ACHN (cell line): Measurements from ENCODE around the gene MAP6D1.
A peak's percentile ranks its signal among the peaks of the same experiment; 100 is the strongest.
"Not testable (repeated sequence)": the region's sequence is repeated elsewhere in the genome, so short reads cannot be mapped to it uniquely, and the experiment has no call there.

Experiments
- DNase-seq: peaks from one replicate; pipeline ENCODE4 v3.0.0-alpha.2; 2015
- in situ Hi-C: cut with HindIII; loops from 2 replicates; pipeline ENCODE4 v1.10.0; 2017; ENCODE audit warnings: low sequenced_read_pairs, low pct_ligation_motif_present, low pct_unique_long_range_greater_than_20kb

MAP6D1 gene

DNA sequence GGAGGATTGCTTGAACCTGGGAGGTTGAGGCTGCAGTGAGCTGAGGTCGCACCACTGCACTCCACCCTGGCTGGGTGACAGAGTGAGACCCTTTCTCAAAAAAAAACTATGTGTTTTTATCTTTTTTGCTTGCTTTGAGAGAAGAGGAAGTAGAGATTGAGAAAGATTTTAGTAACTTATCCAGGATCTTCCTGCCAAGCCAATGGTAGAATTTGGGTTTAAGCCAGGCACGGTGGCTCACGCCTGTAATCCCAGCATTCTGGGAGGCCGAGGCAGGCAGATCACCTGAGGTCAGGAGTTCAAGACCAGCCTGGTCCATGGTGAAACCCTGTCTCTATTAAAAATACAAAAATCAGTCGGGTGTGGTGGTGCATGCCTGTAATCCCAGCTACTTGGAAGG, 48.9 kb downstream of the MAP6D1 start:
- in situ Hi-C loops, DNase-seq: not testable (repeated sequence)

DNA sequence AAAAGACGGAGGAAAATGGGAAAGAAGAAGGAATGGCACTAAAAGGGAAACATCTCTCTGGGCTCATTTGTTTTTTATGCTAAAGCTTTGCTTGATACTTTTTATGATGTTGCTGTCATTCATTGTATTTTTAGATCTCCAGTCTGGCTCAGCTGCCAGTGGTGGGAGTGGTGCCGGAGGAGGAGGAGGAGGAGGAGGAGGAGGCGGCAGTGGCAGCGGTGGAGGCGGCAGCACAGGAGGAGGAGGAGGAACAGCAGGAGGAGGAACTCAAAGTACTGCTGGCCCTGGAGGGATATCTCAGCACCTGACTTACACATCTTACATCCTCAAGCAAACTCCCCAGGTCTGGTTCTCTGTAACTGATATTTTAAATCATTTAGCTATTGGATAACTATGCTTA, 49.6 kb downstream of the MAP6D1 start:
- in situ Hi-C loops: no loop called here
- no peak for DNase-seq

DNA sequence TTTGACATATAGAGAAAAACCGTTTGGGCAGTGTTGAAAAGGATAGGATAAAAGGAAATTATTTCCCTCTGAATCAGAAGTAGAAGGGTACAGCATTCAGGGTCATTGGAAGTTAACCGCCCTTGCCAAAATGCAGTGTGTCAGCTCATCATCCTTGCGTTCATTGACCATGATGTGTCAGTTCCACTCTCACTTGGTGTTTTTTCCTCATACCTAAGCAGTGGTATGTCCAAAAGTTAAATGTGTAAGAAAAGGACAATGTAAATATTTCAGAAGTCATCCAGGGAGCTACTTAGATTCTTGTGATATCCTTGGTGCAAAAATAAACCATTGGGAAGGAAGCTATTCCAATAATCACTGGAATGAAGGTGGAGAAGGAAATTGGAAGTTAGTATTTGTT, 50.7 kb downstream of the MAP6D1 start:
- no peak for DNase-seq
- in situ Hi-C loops: no loop called here

GRCh38 chr3:183769453-183769852, 55.9 kb downstream of the MAP6D1 start:
- in situ Hi-C loops: no loop called here
- DNase-seq: no peak

- in situ Hi-C loops: no loop called here
- no peak for DNase-seq
These were observed 57.3 kb downstream of the MAP6D1 start for GRCh38 chr3:183768114-183768513.

- in situ Hi-C loops: no loop called here
- peak; percentile 68 for DNase-seq
These were observed 58.4 kb downstream of the MAP6D1 start for GRCh38 chr3:183766745-183767606.

DNA sequence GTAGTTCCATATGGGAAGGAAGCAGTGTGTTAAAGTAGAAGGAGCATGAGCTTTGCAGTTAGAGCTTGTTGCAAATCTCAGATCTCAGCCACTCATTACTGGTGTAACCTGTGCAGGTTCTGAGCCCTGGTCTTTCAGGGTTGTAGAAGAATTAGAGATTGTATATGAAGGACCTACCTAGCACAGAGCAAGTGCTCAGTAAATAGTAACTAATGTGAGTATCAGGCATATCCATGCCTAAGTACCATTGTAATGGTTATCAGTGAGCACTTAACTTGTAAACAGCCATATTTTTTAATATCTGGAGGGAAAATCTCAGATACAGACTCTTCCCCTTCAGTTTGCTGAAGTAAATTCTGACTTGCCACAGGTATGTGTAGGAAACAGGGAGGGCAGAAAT, 59.3 kb downstream of the MAP6D1 start:
- in situ Hi-C loops: no loop called here
- DNase-seq: no peak
